A673 (cell line): Measurements from ENCODE around the gene ILKAP.

Experiments
- CTCF ChIP-seq: fragments of 300-800, 200-600 bp; sonication (generic); conservative IDR thresholded peaks from 2 replicates; pipeline ENCODE4 v1.5.1; 2017; ENCODE audit warnings: low read depth, mild to moderate bottlenecking, antibody characterized with exemption, low read length, moderate library complexity, mixed read lengths
- EZH2 ChIP-seq: fragments of 200-600 bp; sonication (generic); IDR thresholded peaks from 2 replicates; pipeline ENCODE4 v1.6.1; 2017; ENCODE audit warnings: borderline replicate concordance, low read depth, mild to moderate bottlenecking, mixed read lengths, antibody characterized with exemption, low read length; ENCODE audit not compliant: poor library complexity, severe bottlenecking

GRCh38 chr2:238174701-238175100, 28.8 kb downstream of the ILKAP start:
- no peak for TF ChIP-seq CTCF
- no peak for TF ChIP-seq EZH2
